ENCODE measurements around the gene HEPACAM2. TPM values are rescaled to one million over a fixed set of nuclear protein-coding genes. Genes with fewer than 3 reads are reported as not detected.

HEPACAM2 gene
- total RNA-seq, 1 donor from 2014 or later, result not detected

DNA sequence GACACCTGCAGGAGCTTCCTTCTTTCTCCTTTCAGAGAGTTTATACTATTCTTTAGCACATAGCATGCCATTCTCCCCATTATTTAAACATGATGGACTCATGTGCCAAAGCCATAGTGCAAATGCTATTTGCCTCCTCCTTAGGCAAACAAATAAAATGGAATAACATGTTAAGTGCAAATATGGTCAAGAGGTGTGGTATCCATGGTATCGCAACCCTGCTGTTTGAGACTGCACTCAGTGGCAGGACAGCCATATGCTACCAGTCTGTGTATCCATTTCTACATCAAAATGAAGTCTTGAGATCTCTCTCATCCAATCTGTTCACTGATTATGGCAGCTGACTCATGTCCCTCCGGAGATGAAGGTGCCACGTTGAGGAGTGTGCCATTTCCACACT, 22.8 kb downstream of the HEPACAM2 start:
- Mint-ChIP-seq H3K27ac (ENCODE audit: unreplicated experiment) (no peak overlapping the region), H3K9me3 (ENCODE audit: low read depth) (no peaks in the 10 kb centered on the region), H3K27me3 (ENCODE audit: low read depth) (peaks cover 65% of the 10 kb centered on the region), H3K36me3 (ENCODE audit: low read depth) (no peaks in the 10 kb centered on the region), H3K4me3 (ENCODE audit: unreplicated experiment) (no peak overlapping the region), H3K4me1 (ENCODE audit: low read depth) (no peaks in the 10 kb centered on the region)
- DNase-seq (ENCODE audit: low spot score), result no peak
- TF ChIP-seq, protein P1, sequence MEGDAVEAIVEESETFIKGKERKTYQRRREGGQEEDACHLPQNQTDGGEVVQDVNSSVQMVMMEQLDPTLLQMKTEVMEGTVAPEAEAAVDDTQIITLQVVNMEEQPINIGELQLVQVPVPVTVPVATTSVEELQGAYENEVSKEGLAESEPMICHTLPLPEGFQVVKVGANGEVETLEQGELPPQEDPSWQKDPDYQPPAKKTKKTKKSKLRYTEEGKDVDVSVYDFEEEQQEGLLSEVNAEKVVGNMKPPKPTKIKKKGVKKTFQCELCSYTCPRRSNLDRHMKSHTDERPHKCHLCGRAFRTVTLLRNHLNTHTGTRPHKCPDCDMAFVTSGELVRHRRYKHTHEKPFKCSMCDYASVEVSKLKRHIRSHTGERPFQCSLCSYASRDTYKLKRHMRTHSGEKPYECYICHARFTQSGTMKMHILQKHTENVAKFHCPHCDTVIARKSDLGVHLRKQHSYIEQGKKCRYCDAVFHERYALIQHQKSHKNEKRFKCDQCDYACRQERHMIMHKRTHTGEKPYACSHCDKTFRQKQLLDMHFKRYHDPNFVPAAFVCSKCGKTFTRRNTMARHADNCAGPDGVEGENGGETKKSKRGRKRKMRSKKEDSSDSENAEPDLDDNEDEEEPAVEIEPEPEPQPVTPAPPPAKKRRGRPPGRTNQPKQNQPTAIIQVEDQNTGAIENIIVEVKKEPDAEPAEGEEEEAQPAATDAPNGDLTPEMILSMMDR (IDR thresholded peaks at IDR 0.05), result no peak

DNA sequence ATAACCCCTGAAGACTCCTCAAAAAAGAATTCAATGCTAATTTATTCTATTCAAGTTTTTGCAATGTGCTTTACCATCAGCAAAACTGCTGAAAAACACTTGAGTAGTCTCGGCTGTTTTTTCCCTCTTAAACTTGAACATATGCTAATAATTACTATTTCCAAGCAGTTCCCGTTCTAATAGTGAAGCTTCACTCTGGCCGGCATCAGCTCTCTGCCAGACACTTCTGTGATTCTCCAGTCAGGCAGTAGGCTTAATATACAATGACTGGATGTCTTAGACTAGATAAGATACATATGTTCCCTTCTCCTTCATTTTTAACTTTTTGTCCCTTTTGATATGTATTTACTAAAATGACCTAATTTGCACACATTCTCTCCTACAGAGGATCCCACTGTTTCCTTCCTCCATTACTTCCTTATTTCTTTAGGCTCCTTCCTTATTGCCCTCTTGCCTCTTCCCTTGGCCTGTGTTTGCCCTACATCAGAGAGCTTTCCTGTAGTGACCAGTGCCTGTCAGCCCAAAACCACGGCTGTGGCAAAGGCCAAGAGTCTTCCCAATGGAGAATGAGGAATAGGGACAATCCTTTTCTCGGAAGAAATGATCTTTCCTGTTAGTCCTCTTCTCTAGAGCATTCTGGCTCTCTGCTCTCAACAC, 23.5 kb downstream of the HEPACAM2 start:
- Mint-ChIP-seq H3K4me1 (ENCODE audit: low read depth) (no peaks in the 10 kb centered on the region), H3K27ac (ENCODE audit: unreplicated experiment) (no peak overlapping the region), H3K36me3 (ENCODE audit: low read depth) (no peaks in the 10 kb centered on the region), H3K27me3 (ENCODE audit: low read depth) (peaks cover 61% of the 10 kb centered on the region), H3K9me3 (ENCODE audit: low read depth) (no peaks in the 10 kb centered on the region), H3K4me3 (ENCODE audit: unreplicated experiment) (no peak overlapping the region)
- TF ChIP-seq, protein P1 (IDR thresholded peaks at IDR 0.05), result no peak
- no peak for DNase-seq (ENCODE audit: low spot score)

DNA sequence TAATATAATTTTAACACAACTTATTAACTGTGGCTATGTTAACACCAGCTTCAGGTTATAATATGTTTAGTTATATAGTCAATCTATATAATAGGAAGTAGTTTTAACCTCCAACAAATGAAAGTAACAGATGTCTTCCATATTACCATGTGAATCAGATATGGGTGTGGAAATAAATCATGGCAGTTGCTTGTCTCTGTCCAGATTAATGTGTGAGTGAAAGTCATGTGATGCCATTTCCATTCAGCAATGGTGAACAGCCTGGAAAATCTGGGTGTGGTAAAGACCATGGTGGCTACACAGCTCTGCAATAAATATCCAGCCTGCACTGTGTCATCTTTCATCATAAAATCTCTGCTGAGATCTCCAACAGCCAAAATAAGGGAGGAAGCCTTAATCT, 27.8 kb downstream of the HEPACAM2 start:
- TF ChIP-seq, protein P1 (IDR thresholded peaks at IDR 0.05), result no peak
- Mint-ChIP-seq H3K27ac (ENCODE audit: unreplicated experiment) (no peak overlapping the region), H3K4me3 (ENCODE audit: unreplicated experiment) (no peak overlapping the region), H3K9me3 (ENCODE audit: low read depth) (no peaks in the 10 kb centered on the region), H3K4me1 (ENCODE audit: low read depth) (no peaks in the 10 kb centered on the region), H3K27me3 (ENCODE audit: low read depth) (peaks cover 54% of the 10 kb centered on the region), H3K36me3 (ENCODE audit: low read depth) (no peaks in the 10 kb centered on the region)
- no peak for DNase-seq (ENCODE audit: low spot score)

DNA sequence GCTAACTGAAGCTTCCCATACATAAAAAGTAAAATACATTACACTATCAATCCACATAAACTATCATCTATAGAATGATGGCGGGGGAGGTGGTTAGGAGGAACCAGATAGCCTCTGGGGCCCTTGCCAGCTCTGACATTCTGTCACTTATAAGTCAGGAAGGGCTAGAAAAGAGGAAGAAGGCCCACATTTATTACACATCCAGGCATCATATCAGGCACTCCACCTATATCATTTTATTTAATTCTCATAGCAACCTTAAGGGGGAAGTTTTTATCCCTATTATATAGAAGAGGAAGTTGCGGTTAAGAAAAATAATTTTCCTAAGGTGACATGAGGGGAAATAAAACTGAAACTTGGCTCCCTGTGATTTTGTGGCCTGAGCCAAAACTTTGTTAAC, 29.9 kb downstream of the HEPACAM2 start:
- TF ChIP-seq, protein P1 (IDR thresholded peaks at IDR 0.05), result no peak
- DNase-seq (ENCODE audit: low spot score), result no peak
- H3K4me3 Mint-ChIP-seq (ENCODE audit: unreplicated experiment), result no peak overlapping the region
- H3K27ac Mint-ChIP-seq (ENCODE audit: unreplicated experiment), result no peak overlapping the region
- H3K27me3 Mint-ChIP-seq (ENCODE audit: low read depth), result peaks cover 50% of the 10 kb centered on the region
- no peaks in the 10 kb centered on the region for H3K9me3 Mint-ChIP-seq (ENCODE audit: low read depth)
- no peaks in the 10 kb centered on the region for H3K36me3 Mint-ChIP-seq (ENCODE audit: low read depth)
- H3K4me1 Mint-ChIP-seq (ENCODE audit: low read depth), result no peaks in the 10 kb centered on the region

DNA sequence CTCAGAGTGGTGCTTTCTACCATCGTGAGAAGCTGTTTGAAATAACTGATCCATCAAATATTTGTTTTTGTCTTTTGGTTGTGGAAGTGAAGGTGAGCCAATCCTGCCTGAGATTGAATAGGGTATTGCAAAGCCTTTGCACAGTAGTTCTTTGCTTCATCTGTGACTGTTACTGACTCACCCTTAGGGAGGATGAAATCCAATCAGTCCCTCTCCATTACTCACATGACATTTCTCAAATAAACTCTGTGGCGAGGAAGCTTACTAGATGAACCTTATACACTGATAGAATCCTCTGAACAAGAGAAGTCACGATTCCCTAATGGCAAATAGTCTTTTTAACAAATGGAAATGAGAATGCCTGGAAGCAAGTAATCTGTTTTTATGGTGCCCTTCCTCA, 31.9 kb downstream of the HEPACAM2 start:
- no peak for DNase-seq (ENCODE audit: low spot score)
- Mint-ChIP-seq H3K27ac (ENCODE audit: unreplicated experiment) (no peak overlapping the region), H3K36me3 (ENCODE audit: low read depth) (peaks cover 1% of the 10 kb centered on the region), H3K4me3 (ENCODE audit: unreplicated experiment) (no peak overlapping the region), H3K4me1 (ENCODE audit: low read depth) (no peaks in the 10 kb centered on the region), H3K9me3 (ENCODE audit: low read depth) (no peaks in the 10 kb centered on the region), H3K27me3 (ENCODE audit: low read depth) (peaks cover 53% of the 10 kb centered on the region)
- TF ChIP-seq, protein P1 (IDR thresholded peaks at IDR 0.05), result no peak
